Hepatocyte (in vitro differentiated cells): ENCODE data around the gene EOGT.

Source experiments
- CTCF ChIP-seq: fragments of 200-600 bp; sonication (generic); IDR thresholded peaks from 2 replicates; pipeline ENCODE4 v1.5.1; 2016; ENCODE audit warnings: antibody characterized with exemption, mild to moderate bottlenecking; ENCODE audit not compliant: poor library complexity
- EZH2 ChIP-seq: fragments of 200-600 bp; sonication (generic); IDR thresholded peaks from 2 replicates; pipeline ENCODE4 v1.6.1; 2016; ENCODE audit warnings: antibody characterized with exemption, mild to moderate bottlenecking, borderline replicate concordance

DNA sequence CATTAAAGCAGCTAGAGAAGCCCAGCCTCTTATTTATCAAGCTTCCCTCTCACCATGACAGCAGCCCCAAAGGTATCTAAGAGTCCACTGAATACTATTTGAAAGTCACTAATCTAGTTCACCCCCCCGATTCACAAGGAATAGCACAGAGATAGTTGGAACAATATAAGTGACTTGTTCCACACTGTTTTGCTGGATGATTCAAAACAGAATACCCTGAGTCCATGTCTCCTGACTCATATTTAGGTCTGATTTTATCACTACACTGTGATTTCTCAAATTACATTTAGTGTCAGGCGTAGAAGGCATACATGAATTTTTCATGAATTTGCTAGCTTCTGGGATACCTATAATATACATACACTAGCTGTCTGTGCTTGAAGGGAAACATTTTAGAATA, 18.7 kb upstream of the EOGT start:
- TF ChIP-seq CTCF (no peak), EZH2 (no peak)
